ENCODE results near the gene TAF4.

The TAF4 gene

GRCh38 chr20:62030357-62030756, 35.3 kb downstream of the TAF4 start:
- DNase-seq (ENCODE audit: low read depth): no peak
- H3K4me3 ChIP-seq (ENCODE audit: low read depth, low read length): no peak overlapping the region
- no peak for TF ChIP-seq CTCF (IDR thresholded peaks at IDR 0.05; ENCODE audit: low read depth, low read length, missing control alignments)

- no peak for DNase-seq (ENCODE audit: low read depth)
- TF ChIP-seq CTCF (IDR thresholded peaks at IDR 0.05; ENCODE audit: low read depth, low read length, missing control alignments): no peak
- no peak overlapping the region for H3K4me3 ChIP-seq (ENCODE audit: low read depth, low read length)
Measured at GRCh38 chr20:62029949-62030348, 35.7 kb downstream of the TAF4 start.

- DNase-seq (ENCODE audit: low read depth): no peak
- no peak overlapping the region for H3K4me3 ChIP-seq (ENCODE audit: low read depth, low read length)
- TF ChIP-seq CTCF (IDR thresholded peaks at IDR 0.05; ENCODE audit: low read depth, low read length, missing control alignments): no peak
Measured at GRCh38 chr20:62029296-62029695, 36.4 kb downstream of the TAF4 start.

- TF ChIP-seq CTCF (IDR thresholded peaks at IDR 0.05; ENCODE audit: low read depth, low read length, missing control alignments): no peak
- H3K4me3 ChIP-seq (ENCODE audit: low read depth, low read length): no peak overlapping the region
- DNase-seq (ENCODE audit: low read depth): no peak
Measured at GRCh38 chr20:62028384-62028783, 37.3 kb downstream of the TAF4 start.

GRCh38 chr20:62027698-62028321, 37.9 kb downstream of the TAF4 start:
- no peak for TF ChIP-seq CTCF (IDR thresholded peaks at IDR 0.05; ENCODE audit: low read depth, low read length, missing control alignments)
- DNase-seq (ENCODE audit: low read depth): no peak
- H3K4me3 ChIP-seq (ENCODE audit: low read depth, low read length): no peak overlapping the region

- no peak for DNase-seq (ENCODE audit: low read depth)
- TF ChIP-seq CTCF (IDR thresholded peaks at IDR 0.05; ENCODE audit: low read depth, low read length, missing control alignments): no peak
- no peak overlapping the region for H3K4me3 ChIP-seq (ENCODE audit: low read depth, low read length)
Measured at GRCh38 chr20:62027116-62027515, 38.6 kb downstream of the TAF4 start.

- H3K4me3 ChIP-seq (ENCODE audit: low read depth, low read length): no peak overlapping the region
- no peak for DNase-seq (ENCODE audit: low read depth)
- TF ChIP-seq CTCF (IDR thresholded peaks at IDR 0.05; ENCODE audit: low read depth, low read length, missing control alignments): no peak
Measured at GRCh38 chr20:62026564-62026856, 39.2 kb downstream of the TAF4 start.

All from GM12864 (cell line).